Loucy (cell line): ENCODE measurements around the gene UTP4.

Source experiments
- CTCF ChIP-seq: fragments of 200-600 bp; sonication (generic); conservative IDR thresholded peaks from 2 replicates; pipeline ENCODE4 v1.5.1; 2014; ENCODE audit warnings: mild to moderate bottlenecking, antibody characterized with exemption, low read length
- EZH2phosphoT487 ChIP-seq: fragments of 200-600 bp; IDR thresholded peaks from 2 replicates; pipeline ENCODE4 v1.6.1; 2018; ENCODE audit warnings: antibody characterized with exemption, mild to moderate bottlenecking, moderate library complexity, borderline replicate concordance

DNA sequence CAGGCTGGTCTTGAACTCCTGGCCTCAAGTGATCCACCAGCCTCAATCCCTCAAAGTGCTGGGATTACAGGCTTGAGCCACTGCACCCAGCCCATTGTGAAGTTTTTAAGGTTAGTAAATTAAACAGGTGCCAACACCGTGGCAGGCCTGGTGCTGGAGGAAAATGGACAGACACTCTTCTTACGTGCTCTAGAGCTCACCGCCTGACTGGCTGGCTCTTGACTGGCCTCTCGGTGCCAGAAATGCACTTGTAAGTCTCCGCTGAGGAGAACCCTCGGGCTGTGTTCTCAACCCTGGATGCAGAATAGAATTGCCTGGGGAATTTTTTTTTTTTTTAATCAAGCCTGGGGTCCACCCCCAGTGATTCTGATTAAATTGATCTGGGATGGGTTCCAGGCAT, 37.3 kb upstream of the UTP4 start:
- no peak for TF ChIP-seq CTCF
- no peak for TF ChIP-seq EZH2phosphoT487
